ENCODE results near the gene DEDD2. TPM values are rescaled to one million over a fixed set of nuclear protein-coding genes. Genes with fewer than 3 reads are reported as not detected.
A peak's percentile ranks its signal among the peaks of the same experiment; 100 is the strongest.

Gene DEDD2
- total and polyA plus RNA-seq, 10 donors, result 24.7 to 73.9 (median 47.2) TPM

- H3K27ac ChIP-seq, result peak overlapping the region; percentile 59 to 99 (median 82)
These were observed 33.4 kb upstream of the DEDD2 start for GRCh38 chr19:42250666-42251531.

GRCh38 chr19:42250183-42250665, 32.7 kb upstream of the DEDD2 start:
- Histone ChIP-seq H3K9me3 (no peaks in the 10 kb centered on the region), H3K4me3 (peak overlapping the region in 1 of 8 donors; percentile 86), H3K4me1 (peaks cover 23 to 79% (median 61%) of the 10 kb centered on the region in 6 donors), H3K27ac (peak overlapping the region; percentile 59 to 99 (median 82)), H3K36me3 (peaks cover 0 to 28% (median 17%) of the 10 kb centered on the region in 6 donors), H3K27me3 (replicated peaks in 1 of 7) (no peaks in the 10 kb centered on the region)
- TF ChIP-seq POLR2AphosphoS5 (IDR thresholded peaks at IDR 0.05), result peak in 2 of 3 donors; percentile 50 to 58
- TF ChIP-seq CTCF (IDR thresholded peaks at IDR 0.05 in 8 of 11, conservative IDR thresholded peaks at IDR 0.05 in 3 of 11), result no peak
- no peak for TF ChIP-seq POLR2A (IDR thresholded peaks at IDR 0.05)
- peak; percentile 81 for DNase-seq
- intact Hi-C loops (cut with DNase I; ENCODE audit: low total_unique reads), result no loop called here
- WGBS, 5 donors, result 45 to 74% (median 63%) methylated on average over 14 to 15 of the region's 15 CpGs

More at GRCh38 chr19:42250666-42251531, 33.4 kb upstream of the DEDD2 start:
- Histone ChIP-seq H3K27me3 (replicated peaks in 1 of 7) (peaks cover 0 to 5% (median 0%) of the 10 kb centered on the region in 7 donors), H3K4me1 (peaks cover 26 to 79% (median 64%) of the 10 kb centered on the region in 6 donors), H3K36me3 (peaks cover 0 to 28% (median 17%) of the 10 kb centered on the region in 6 donors), H3K4me3 (peak overlapping the region in 1 of 8 donors; percentile 86), H3K9me3 (no peaks in the 10 kb centered on the region)
- TF ChIP-seq POLR2AphosphoS5 (IDR thresholded peaks at IDR 0.05) (peak in 2 of 3 donors; percentile 35 to 72), CTCF (IDR thresholded peaks at IDR 0.05 in 8 of 11, conservative IDR thresholded peaks at IDR 0.05 in 3 of 11) (no peak)
- WGBS, 5 donors, result 9 to 19% (median 14%) methylated on average over 17 to 19 of the region's 19 CpGs
- DNase-seq, result peak; percentile 82
- intact Hi-C loops (cut with DNase I; ENCODE audit: low total_unique reads), result no loop called here

- no peaks in the 10 kb centered on the region for H3K27me3 ChIP-seq (replicated peaks in 1 of 7)
- 74 to 94% (median 77%) methylated on average over 5 to 6 of the region's 6 CpGs for WGBS, 5 donors
- no peak for TF ChIP-seq POLR2A (IDR thresholded peaks at IDR 0.05)
- TF ChIP-seq POLR2AphosphoS5 (IDR thresholded peaks at IDR 0.05), result peak in 1 of 3 donors; percentile 1
- H3K4me1 ChIP-seq, result peaks cover 27 to 81% (median 63%) of the 10 kb centered on the region in 6 donors
- peaks cover 0 to 28% (median 17%) of the 10 kb centered on the region in 6 donors for H3K36me3 ChIP-seq
- H3K4me3 ChIP-seq, result peak overlapping the region in 1 of 8 donors; percentile 86
- peak overlapping the region; percentile 59 to 99 (median 82) for H3K27ac ChIP-seq
- DNase-seq, result no peak
- intact Hi-C loops (cut with DNase I; ENCODE audit: low total_unique reads), result no loop called here
- no peaks in the 10 kb centered on the region for H3K9me3 ChIP-seq
These were observed 32.3 kb upstream of the DEDD2 start for GRCh38 chr19:42249769-42250168.

GRCh38 chr19:42249149-42249750, 31.8 kb upstream of the DEDD2 start:
- H3K9me3 ChIP-seq, result no peaks in the 10 kb centered on the region
- H3K36me3 ChIP-seq, result peaks cover 0 to 28% (median 17%) of the 10 kb centered on the region in 6 donors
- H3K4me3 ChIP-seq, result no peak overlapping the region
- TF ChIP-seq CTCF (IDR thresholded peaks at IDR 0.05 in 8 of 11, conservative IDR thresholded peaks at IDR 0.05 in 3 of 11), result no peak
- TF ChIP-seq POLR2A (IDR thresholded peaks at IDR 0.05), result no peak
- peak in 2 of 3 donors; percentile 22 to 63 for TF ChIP-seq POLR2AphosphoS5 (IDR thresholded peaks at IDR 0.05)
- 84 to 89% (median 85%) methylated on average over 35 to 36 of the region's 36 CpGs for WGBS, 5 donors
- DNase-seq, result peak; percentile 76
- H3K27me3 ChIP-seq (replicated peaks in 1 of 7), result no peaks in the 10 kb centered on the region
- H3K4me1 ChIP-seq, result peaks cover 27 to 84% (median 65%) of the 10 kb centered on the region in 6 donors
- H3K27ac ChIP-seq, result peak overlapping the region in 5 of 8 donors; percentile 65 to 99 (median 98)
- intact Hi-C loops (cut with DNase I; ENCODE audit: low total_unique reads), result no loop called here

Data from spleen (tissue), 11 donors.